VCaP (cell line): ENCODE data around the gene CA11.
A peak's percentile ranks its signal among the peaks of the same experiment; 100 is the strongest.

ENCODE experiments used
- H3K27ac ChIP-seq: fragments of 450-650 bp; 2 replicates; pipeline ENCODE4 v1.5.1; 2017
- TF ChIP-seq, protein P1 (sequence below): fragments of 450-650 bp; conservative IDR thresholded peaks from 2 replicates; pipeline ENCODE4 v1.5.1; 2017; ENCODE audit warnings: mild to moderate bottlenecking, moderate library complexity

CA11 gene

DNA sequence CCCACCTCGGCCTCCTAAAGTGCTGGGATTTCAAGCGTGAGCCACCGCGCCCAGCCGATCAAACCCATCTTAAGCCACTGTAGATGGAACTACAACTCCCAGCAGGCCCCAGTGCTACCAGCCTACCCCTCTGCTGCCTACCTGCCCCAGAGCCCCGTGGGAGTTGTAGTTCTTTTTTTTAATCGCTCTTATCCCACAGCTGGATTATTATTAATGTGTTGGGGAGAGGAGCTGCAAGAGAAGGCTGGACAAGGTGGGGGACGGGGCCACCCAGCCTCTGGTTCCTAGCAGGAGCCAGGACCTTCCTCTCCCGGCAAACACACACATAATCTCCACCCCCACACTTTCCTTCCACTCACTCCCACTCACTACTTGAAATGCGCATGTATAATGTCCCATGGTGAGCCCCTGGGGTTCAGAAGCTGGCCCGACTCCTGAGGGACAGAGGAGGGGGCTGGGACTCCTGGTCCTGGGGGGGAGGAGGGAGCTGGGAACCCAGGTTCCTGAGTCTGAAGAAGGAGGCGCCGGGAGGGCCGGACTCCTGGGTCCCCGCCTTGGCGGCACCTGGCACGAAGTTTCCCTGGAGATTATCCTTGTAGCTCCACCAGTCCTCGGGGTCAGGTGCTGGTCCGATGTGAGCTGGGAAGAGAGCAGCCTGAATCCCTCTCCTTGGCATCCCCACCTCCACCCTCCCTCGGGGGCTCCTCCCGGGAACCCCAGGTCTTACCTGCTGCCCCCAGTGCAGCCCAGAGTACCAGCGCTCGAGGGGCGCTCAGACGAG, 958 bp downstream of the CA11 start:
- TF ChIP-seq, protein P1, sequence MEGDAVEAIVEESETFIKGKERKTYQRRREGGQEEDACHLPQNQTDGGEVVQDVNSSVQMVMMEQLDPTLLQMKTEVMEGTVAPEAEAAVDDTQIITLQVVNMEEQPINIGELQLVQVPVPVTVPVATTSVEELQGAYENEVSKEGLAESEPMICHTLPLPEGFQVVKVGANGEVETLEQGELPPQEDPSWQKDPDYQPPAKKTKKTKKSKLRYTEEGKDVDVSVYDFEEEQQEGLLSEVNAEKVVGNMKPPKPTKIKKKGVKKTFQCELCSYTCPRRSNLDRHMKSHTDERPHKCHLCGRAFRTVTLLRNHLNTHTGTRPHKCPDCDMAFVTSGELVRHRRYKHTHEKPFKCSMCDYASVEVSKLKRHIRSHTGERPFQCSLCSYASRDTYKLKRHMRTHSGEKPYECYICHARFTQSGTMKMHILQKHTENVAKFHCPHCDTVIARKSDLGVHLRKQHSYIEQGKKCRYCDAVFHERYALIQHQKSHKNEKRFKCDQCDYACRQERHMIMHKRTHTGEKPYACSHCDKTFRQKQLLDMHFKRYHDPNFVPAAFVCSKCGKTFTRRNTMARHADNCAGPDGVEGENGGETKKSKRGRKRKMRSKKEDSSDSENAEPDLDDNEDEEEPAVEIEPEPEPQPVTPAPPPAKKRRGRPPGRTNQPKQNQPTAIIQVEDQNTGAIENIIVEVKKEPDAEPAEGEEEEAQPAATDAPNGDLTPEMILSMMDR: no peak
- H3K27ac ChIP-seq: peak overlapping the region; percentile 86

DNA sequence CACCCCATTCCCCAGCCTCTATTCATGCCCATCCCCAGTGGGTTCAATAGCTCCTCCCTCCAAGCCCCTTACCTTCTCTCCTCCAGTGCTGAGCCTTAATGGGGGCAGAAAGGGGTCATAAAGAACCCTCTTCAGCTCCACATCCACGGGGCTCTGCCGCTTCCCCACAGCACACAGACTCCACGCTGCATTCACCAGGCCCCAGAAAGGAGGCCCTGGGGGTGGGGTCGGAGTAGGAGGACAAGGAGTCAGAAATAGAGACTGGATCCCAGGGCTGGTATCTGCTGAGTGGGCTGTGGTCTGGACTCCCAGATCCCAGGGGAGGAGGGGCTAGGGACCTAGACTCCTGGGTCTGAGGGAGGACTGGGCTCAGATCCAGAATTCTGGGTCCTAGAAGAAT, 1.6 kb downstream of the CA11 start:
- TF ChIP-seq, protein P1: no peak
- no peak overlapping the region for H3K27ac ChIP-seq

DNA sequence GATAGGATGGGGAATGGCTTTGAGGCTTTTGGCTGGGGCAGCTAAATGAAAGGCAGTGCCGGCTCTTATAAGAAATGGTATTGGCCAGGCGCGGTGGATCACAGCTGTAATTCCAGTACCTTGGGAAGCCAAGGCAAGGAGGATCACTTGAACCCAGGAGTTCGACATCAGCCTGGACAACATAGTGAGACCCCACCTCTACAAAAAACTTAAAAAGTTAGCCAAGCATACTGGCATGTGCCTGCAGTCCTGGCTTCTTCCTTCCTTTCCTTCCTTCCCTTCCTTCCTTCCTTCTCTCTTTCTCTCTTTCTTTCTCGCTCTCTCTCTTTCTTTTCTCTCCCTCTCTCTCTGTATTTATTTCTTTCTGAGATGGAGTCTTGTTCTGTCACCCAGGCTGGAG, 3.1 kb downstream of the CA11 start:
- TF ChIP-seq, protein P1: no peak
- peak overlapping the region; percentile 45; the same call in 1 of the 2 replicates for H3K27ac ChIP-seq

DNA sequence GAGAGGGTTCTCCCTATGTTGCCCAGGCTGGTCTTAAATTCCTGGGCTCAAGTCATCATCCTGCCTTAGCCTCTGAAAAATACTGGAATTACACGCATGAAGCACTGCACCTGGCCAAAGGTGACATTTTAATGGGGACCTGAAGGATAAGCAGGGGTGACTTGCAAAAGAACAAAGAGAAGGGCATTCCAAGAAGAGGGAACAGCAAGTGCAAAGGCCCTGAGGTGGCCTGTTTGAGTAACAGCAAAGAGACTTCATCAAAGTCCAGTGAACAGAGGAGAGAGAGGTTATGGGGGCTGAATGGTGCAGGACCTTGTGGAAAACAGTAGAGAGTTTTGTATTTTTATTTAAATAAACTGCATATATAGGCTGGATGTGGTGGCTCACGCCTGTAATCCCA, 4.1 kb downstream of the CA11 start:
- peak overlapping the region; percentile 45 for H3K27ac ChIP-seq
- TF ChIP-seq, protein P1: no peak

DNA sequence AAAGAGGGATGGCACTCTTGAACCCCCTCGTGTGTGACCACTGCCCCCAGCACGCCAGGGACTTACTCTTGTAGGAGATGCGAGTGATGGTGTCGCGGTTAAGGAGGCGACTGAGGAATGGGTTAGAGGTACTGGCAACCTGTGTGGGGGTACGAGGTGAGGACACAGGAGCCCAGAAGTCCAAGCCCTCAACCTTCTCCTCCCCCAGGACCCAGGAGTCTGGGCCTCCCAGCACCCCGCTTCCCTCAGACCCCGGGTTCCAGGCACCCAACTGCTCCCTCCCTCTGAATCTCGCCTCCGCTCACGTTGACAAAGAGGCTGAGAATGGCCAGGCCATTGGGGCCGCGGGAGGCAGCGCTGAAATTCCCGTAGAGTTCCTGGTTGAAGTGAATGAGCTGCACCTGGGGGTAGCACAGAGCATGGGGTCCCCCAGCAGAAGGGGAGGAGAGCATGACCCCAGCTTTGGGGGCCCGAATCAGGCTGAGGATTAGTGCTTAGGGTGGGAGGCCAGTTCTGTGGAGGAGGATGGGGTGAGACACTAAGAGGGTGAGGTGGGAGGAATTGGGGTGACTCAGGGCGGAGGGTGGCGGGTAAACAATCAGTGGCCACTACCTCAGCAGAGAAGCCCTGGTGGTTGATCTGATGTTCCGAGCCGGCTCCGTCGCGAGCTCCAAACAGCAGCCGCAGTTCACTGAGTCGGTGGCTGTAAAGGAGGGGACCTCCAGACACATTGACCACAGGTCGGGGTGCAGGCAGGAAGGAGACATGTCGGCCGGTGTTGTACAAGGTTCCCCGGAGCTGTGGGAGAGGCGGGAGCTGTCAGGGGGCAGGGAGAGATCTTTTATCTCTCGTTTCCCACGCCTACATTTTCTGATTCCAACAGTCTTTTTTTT, 6.3 kb downstream of the CA11 start:
- TF ChIP-seq, protein P1: no peak
- H3K27ac ChIP-seq: no peak overlapping the region

DNA sequence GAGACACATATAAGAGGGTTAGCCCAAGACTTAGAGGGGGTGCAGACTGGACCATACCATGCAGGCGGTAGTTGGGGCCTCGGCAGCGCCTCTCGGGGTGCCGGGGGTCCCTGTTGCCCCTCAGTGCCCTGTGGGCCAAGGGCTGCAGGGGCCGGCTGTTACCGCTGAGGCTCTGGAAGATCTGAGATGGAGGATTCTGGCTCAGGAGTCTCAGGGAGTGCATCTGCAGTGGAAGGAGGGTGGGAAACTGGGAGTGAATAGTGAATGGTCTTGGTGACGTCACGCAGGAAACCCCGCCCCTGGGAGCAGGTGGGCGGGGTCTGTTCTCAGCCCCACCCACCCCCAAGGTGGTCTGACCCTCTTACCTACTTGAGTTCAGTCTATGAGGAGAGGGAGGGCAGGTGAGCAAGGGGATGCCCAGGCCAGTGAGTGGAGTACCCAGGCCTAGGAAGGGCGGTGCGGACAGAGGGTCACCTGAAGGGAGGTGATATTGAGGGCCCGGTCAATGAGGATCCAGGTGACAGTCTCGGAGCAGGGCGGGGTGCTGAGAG, 7.1 kb downstream of the CA11 start:
- H3K27ac ChIP-seq: peak overlapping the region; percentile 95
- TF ChIP-seq, protein P1: no peak
